GM12891 (cell line): ENCODE results near the gene NSUN7.

Source experiments
- PAX5 ChIP-seq: IDR thresholded peaks from 2 replicates; pipeline ENCODE4 v1.6.1; 2011; ENCODE audit warnings: low read length, moderate library complexity, mild to moderate bottlenecking; ENCODE audit not compliant: insufficient read depth, severe bottlenecking
- POLR2A ChIP-seq: IDR thresholded peaks from 2 replicates; pipeline ENCODE4 v1.6.1; 2011; ENCODE audit warnings: low read depth, low read length, control low read depth
- POLR2AphosphoS5 ChIP-seq: IDR thresholded peaks from 2 replicates; pipeline ENCODE4 v1.6.1; 2011; ENCODE audit warnings: low read depth, low read length, control low read depth
- POU2F2 ChIP-seq: IDR thresholded peaks from 2 replicates; pipeline ENCODE4 v1.6.1; 2011; ENCODE audit warnings: low read depth, mild to moderate bottlenecking, control low read depth, low read length, moderate library complexity
- TAF1 ChIP-seq: IDR thresholded peaks from 2 replicates; pipeline ENCODE4 v1.6.1; 2011; ENCODE audit warnings: low read depth, low read length, control low read depth

- TF ChIP-seq POLR2A (no peak), POLR2AphosphoS5 (no peak), TAF1 (no peak), PAX5 (no peak), POU2F2 (no peak)
These were observed 36.0 kb upstream of the NSUN7 start for GRCh38 chr4:40713798-40714197.
